ENCODE measurements around the gene BMPR1B.

BMPR1B gene

DNA sequence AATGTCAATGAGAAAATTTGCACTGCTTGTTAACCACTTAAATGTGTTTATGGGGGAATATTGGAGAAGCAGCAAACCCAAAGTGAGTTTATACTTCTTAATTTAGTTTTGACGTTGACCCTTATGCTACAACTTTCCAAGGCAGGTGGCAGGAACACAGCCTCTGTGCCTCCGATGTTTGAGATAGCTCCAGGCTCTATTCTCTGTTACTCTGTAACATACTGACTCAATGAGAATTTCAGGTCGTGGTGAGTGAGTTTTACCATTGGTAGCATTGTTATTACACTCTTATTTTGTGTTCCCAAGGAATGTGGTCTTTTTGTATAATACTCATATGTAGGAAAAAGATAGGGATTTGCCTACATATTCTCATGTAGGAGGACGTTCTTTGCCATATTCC lies 210.7 kb downstream of the BMPR1B start:
- no peak for DNase-seq

DNA sequence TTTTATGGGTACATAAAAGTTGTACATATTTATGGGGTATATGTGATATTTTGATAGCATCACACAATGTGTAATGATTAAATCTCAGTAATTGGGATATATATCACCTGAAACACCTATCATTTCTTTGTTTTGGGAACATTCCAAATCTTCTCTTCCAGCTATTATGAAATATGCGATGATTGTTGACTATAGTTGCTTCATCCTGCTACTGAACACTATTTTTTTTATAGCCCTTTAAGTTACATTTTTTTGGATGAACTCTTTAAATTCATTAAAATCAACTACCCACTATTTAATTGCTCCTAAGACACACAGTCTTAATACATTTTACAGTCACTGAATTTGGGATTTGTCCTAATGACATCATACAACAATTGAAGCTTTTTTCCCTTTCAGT lies 212.9 kb downstream of the BMPR1B start:
- DNase-seq, result no peak

DNA sequence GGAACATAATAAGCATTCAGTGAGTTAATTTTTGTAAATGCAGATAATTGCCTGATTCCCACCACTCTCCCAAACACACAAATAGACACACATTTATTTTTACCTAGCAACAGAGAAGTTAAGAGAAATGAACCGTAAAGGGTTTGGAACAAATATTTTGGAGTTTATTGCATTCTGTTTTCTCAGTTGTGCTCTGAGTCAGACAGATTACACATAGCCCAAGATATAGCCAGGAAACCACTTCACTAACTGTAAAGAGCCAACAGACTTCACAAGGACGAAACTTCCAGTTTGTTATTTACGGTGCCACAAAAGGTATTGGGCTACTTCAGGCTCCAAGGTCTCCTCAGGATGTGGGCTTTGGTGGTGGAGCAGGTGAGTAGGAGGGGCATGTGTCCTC lies 217.0 kb downstream of the BMPR1B start:
- no peak for DNase-seq

DNA sequence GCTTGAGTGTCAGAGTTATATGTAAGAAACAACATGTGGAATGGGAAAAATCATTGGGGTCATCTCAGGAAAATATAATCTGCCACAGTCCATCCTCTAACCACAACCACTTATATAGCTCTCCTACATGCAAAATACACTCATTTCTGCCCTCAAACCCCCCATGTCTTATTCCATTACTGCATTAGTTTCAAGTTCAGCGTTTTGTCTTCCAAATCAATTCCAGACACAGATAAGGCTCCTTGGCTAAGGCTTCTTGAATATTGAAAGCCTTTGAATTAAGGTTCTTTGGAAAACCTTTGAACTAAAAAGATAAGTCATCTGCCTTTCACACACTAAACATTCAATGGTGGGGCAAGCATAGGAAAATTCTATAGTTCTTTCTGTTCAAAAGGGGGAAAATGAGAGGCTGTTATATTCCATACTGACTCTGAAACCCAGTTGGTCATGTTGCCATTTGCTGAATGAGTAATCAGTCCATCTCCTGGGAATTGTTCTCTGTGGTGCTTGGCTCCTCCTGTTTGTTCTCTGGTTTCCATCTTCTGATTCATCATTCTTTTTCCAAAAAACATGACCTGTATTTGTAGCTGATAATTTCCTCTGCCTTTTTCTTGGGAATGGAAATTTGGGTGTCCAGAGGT lies 218.7 kb downstream of the BMPR1B start:
- DNase-seq, result no peak

DNA sequence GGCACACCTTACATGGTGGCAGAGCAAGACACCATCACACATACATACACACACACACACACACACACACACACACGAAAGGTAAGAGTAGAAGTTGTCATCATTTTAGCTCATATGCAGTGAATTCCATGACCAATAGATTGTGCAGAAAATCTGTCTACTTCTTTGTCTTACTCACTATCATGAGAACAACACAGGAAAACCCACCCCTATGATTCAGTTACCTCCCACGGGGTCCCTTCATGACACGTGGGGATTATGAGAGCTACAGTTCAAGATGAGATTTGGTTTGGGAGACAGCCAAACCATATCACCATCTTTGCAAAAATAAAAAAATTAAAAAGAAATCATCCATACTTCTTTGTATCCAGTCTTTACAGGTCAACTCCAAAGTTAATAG lies 221.1 kb downstream of the BMPR1B start:
- no peak for DNase-seq

DNA sequence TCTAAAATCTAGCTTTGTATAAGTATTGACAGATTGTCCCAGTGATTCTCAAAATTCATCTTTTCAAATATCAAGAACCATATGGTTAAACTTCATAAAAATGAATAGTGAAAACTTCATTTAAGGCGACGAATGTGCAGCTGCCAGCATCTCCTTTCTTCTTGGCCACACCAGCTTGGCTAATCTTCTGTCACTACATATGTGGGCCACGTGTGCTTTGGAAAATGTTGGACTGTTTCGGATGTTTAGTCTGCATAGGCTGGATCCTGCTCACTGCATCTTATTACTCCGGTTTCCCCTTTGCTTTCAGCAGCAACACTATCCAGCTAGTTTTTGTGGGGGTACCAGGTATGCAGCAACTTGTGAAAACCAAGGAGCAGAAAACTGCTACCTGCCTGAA lies 221.9 kb downstream of the BMPR1B start:
- DNase-seq, result no peak

DNA sequence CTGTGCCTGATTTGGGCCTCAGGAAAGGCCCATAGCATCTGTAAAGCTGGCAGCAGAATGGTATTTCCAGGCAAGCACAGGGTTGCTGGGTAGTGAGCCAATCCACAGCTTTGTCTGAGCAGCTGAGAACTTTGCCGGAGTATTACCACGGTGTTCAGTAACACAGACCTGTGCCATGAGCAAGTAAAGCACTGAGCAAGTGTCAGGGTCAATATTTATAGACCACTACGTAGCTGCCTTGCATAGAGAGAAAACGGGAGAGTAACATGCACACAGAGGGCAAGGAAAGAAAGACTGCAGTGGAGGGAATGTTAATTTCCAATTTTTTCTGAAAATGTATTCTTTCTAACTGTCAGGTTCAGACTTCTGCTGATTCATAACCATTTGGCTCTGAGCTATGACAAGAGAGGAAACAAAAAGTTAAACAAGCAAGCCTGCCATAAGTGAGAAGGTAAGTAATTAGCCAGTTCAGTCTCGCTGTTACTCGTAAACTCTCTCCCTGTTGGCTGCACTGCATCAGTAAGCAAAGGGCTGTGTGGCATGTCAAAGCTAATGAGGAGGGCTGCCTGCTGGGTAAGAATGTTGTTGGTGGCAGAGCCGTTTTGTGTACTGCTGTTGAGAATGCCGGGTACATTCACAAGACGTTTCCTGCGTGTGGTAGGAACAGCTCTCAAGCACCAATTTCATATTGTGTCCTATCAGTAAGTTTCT lies 238.1 kb downstream of the BMPR1B start:
- DNase-seq, result no peak

DNA sequence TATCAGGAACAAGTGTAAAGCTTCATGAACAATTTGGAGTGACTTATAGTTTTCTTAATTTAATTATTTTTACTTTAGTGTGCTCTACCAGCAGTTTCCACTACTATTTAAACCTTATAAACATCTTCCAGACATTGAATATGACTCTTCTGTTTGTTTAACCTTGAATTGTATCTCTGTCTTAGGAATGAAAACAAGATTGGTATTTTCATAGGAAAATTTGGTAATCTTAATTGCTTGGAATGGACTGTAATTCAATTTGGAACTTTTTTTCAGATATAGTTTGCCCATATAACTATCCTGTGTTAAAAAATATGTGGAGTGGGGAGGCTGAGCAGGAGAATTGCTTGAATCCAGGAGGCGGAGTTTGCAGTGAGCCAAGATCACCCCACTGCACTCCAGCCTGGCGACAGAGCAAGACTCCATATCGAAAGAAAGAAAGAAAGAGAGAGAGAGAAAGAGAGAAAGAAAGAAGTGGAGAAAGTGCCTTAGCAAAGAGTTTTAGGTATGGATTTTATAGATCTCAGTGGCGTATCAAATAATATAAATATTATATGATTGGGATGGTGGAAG lies 242.4 kb downstream of the BMPR1B start:
- DNase-seq, result no peak

DNA sequence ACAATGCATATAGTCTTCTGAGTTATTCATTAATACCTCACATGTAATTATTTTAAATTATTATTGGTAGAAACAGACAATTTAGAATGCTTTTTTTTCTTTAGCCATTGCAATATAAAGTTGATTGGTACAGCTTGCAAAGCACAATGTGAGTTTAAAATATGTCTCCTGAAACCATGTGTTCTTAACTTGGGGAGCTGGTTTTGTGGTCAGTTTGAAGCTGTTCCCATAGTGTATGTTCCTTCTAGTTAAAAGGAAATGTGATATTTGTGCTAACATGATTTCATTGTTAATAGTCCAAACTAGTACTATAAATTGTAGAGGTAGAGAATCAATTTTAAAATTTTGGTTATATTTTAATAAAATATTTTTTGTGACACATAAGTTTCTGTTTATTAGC lies 247.2 kb downstream of the BMPR1B start:
- DNase-seq, result no peak

DNA sequence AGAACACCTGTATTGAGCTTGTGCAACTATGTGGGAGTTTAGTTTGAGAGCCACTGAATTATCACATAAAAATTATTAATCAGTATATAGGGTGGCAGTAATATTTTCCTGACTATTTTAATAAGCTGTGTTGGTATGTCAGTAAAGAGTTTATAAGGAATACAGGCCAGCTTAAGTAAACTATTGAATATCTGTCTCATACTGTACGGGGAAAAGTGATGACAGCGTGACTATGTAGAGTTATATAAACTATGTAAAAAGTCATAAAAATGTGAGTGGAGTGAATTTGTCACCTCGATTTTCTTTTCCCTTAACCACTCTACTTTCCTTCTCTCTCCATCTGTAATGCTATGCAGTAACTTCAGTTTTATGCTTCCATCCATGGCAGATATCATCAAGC lies 250.2 kb downstream of the BMPR1B start:
- no peak for DNase-seq

DNA sequence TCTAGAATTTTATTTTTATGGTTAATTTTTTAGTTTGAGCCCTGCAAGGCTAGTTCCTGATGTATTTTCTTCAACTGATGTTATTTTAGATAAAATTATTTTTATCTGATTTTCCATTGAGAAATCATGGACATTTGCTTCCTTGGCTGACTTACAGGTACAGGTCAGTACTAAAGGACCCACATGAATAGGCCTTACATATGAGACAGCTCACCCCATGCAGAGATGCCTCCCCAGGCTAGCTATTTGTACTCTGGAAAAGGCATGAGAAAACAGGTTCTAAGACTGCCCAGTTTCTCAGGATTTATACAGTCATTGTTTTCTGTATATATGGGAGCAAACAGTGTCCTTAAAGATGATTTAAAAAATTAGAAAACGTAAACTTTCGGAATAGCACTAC lies 255.5 kb downstream of the BMPR1B start:
- DNase-seq, result no peak

DNA sequence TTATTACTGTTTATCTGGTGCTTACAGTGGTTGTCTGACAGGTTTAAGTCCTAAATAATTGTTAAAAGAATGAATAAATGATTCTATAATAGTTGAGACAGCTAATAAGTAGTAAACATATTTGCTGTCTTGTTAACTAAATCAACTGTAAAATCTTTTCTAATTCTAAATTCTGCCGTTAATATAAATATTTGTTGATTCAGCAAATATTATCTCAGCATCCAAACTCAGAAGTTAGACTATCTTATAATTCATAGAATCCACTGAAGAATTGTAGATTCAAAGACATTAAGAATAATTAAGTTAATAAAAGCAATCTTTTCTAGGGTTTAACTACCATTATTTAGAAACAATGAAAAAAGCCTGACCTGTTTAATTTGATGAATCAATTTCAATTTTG lies 256.3 kb downstream of the BMPR1B start:
- no peak for DNase-seq

DNA sequence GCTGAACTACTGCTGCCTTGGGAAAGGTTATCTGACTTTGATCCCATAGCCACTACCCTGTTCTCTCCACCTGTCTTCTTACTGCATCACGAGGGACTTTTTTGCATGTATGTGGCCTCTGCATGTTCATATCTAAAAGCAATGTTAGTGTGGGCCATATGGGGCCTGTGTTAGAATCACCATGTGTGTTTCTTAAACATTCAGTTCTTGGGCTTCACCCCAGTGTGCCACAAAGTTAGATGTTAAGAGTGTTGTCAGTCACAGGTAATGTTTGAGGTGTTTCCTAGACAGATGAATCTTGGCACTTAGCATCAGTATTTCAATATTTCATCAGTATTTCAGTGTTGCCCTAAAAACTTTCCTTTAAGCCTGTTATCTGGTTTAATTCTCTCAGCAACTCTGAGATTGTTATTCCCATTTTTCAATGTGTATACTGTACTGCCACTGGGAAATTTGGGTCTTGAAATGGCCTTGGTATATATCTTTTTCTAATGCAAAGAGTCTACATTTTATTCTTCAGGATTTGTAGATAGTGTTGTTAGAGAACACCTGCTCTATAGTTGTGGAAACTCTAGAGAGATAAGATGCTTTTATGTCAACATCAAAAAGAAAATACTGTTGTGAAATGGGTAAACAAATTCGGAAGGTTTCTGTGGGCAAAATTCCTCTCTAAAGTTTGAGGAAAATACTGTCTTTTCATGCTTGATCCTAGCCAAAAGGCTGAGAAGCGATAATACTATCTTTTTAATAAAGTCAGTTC lies 259.7 kb downstream of the BMPR1B start:
- no peak for DNase-seq

DNA sequence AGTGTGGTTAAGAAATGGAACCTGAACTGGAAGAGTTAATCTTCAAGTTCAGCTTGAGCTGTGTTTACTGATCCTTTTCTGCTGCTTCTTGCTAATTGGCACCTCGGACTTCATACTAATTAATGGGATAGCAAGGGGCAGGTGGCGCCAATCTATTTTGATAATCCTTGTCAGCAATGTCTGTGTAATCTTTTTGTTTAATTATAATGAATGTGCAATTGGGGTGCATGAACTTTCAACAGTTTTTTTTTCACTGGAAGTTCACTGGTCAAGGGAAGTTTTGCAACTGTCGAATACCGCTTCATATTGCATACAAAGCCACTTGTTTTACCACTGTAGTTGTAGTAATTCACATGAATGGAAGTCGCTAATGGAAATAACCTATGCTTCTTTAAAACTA lies 261.0 kb downstream of the BMPR1B start:
- DNase-seq, result no peak

DNA sequence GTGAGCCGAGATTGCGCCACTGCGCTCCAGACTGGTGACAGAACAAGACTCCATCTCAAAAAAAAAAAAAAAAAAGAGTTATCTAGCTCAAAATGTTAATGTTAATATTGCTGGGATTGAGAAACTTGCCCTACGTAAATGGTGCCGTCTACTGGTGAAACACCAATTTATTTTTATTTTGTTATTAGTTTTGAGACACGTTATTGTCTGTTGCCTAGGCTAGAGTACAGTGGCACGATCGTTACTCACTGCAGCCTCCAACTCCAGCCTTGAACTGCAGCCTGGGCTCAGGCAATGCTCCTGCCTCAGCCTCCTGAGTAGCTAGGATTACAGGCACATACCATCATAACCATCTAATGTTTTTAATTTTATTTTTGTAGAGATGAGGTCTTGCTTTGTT lies 262.8 kb downstream of the BMPR1B start:
- no peak for DNase-seq

DNA sequence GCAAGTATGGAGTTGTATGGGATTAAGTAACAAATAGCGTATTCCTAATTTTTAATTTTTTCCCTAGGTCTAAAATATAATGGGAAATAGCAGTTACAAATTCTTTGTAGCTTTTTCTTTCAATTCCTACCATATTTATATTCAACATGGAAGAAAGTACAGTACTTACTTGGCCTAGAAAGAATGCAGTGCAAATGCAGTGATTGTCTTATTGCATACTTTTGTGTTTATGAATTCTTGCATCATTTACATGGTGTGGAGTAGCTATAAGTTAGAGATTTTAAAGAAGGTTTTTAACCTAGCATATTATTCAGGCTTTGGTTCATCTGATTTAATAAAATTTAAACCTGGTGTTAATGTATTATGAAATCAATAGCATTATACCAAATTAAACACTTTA lies 263.3 kb downstream of the BMPR1B start:
- DNase-seq, result no peak

DNA sequence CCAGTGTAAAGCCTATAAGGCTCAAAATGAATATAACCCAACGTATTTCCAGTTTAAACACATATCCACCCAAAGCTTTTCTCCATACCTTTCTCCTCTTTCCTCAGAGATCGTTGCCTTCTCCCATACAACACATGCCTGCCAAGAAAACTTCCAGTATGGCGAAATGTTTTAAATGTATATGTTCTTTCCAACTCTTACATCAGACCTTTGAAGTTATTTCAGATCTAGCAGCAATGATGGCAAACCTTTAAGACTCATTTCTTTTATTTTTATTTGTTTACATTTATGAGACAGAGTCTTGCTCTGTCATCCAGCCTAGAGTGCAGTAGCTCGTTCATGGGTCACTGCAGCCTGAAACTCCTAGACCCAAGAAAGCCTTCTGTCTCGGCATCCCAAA lies 265.4 kb downstream of the BMPR1B start:
- DNase-seq, result no peak

DNA sequence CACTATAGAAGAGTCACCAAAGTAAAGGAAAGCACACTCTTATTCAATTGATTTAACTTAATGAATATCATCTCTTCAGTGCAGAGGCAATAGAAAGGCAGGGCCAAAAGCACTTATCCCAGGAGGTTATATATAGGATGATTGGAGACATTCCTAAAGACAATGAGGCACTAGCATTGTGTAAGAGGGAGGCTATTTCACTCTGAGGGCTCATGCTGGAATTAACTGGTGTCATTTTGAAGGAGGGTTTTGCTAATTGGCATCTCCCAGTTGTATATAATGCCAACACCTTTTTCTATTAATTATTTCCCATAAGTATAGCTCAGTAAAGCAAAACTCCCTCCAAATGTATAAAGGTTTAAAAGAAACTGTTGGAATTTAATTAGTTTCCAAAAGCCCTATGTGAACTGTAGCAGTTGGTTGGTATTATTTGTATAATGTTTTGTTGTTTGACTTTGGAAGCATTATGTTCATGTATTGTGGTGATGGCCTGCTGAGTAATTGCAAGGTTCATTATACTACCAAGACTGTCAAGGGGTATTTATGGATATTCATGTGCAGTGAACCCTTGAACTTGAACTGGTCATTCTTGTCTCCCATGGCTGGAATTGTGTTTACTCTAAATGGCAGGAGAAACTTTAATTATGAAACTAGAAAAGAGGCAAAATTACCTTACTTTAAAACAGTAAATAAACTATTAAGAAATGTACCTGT lies 270.3 kb downstream of the BMPR1B start:
- no peak for DNase-seq

DNA sequence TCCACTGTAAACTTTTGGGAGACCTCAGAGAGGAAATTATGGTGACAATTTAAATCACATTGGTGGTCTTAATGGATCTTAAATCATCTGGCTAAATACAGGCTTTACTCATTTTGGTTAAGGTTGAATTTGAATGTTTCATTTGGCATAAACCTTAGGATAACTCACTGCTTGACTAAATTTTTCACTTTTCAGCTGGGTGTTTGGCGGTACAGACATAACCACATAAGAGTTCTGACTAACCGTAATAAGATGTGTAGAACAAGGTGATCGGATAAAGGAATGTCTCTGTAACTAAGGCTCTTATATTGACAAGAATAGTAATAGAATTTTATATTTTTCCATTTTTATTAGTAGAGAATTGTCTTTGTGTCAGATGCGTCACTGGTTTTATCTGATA lies 281.0 kb downstream of the BMPR1B start:
- DNase-seq, result no peak

DNA sequence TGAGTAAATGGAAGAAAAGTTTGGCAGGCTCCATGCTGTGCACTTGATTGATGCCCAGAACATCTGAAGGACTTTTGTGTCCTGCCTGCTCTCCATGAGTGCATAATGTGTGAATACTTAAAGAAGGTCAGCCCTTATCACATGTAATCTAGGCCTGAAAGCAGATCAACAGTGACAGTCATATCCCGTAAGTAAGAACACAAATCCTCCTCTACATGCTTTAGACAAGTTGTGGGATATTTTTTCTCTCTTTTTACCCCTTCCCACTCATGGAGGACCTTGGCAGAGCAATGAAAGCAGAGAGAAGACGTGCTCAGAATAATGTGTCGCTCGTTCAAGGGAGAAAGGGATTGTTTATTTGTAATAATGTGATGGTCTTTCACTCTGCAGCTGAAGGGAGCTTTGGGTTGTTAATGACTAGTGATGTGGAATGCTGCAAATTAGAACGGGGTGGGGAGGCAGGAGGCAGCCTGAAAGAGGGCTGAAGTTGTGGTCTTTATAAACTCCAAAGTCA lies 286.6 kb downstream of the BMPR1B start:
- DNase-seq, result no peak

DNA sequence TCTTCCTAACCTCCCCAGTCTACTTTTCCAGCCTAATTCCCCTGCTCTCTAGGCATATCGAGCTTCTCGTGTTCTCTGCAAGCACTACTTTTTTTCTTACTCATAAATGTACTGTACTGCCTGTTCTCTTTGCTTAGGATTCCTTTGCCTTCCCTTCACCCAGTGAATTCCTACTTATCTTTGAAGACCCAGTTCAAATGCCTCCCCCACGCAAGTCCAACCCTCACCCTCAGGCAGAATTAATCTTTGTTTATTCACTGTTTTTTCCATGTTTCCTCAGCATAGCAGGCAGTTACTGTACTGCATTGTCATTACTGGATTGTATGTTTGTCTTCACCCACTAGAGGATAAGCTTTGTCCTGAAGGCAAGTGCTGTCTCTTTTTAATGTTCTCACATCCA lies 287.7 kb downstream of the BMPR1B start:
- DNase-seq, result no peak

DNA sequence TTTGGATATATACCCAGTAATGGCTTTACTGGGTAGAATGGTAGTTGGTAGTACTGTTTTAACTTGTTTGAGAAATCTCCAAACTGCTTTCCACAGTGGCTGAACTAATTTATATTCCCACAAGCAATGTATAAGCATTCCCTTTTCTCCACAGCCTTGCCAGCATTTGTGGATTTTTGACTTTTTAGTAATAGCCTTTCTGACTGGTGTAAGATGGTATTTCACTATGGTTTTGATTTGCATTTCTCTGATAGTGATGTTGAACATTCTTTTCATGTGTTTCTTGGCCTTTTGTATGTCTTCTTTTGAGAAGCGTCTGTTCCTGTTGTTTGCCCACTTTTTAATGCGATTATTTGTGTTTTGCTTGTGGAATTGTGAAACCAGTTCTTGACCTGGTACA lies 290.5 kb downstream of the BMPR1B start:
- no peak for DNase-seq

Measured in activated naive CD4-positive, alpha-beta T cell treated with Interleukin-2 at 50 U/mL for 16 hours (primary cell).